Left renal pelvis (tissue), 4 donors: ENCODE results near the gene C1QTNF3. TPM values are rescaled to one million over a fixed set of nuclear protein-coding genes. Genes with fewer than 3 reads are reported as not detected.

Experiments
- polyA plus RNA-seq, 4 donors: library from polyadenylated mRNA; unstranded; fragments of 120-200 nt; gene quantifications; one replicate each; pipeline ENCODE4 v1.2.1, GENCODE V29; 2013; ENCODE audit not compliant: insufficient read length in 4 of 4

Gene C1QTNF3
- polyA plus RNA-seq, 4 donors = 42.5 to 71.6 (median 55.0) TPM

Other genes with a start within 250 kb of the C1QTNF3 start
- 10 to 100 TPM; 12.6 to 35.7 (median 16.5) TPM for gene ADAMTS12, start 151.2 kb downstream of the C1QTNF3 start, polyA plus RNA-seq
- under 1 TPM in 3 of 4 donors, not detected in 1; 0.10 to 0.15 (median 0.11) TPM for gene RXFP3, start 106.8 kb downstream of the C1QTNF3 start, polyA plus RNA-seq
- 1 to 10 TPM in 1 of 4 donors, under 1 TPM in 3; 0.14 to 1.1 (median 0.38) TPM for gene SLC45A2, start 58.5 kb downstream of the C1QTNF3 start, polyA plus RNA-seq
- 10 to 100 TPM in 3 of 4 donors, 1 to 10 TPM in 1; 9.0 to 85.7 (median 73.6) TPM for gene AMACR, start 35.2 kb downstream of the C1QTNF3 start, polyA plus RNA-seq